IgD-negative memory B cell (primary cell): ENCODE data around the gene ZNF362. TPM values are rescaled to one million over a fixed set of nuclear protein-coding genes. Genes with fewer than 3 reads are reported as not detected.
"Not testable (repeated sequence)": the region's sequence is repeated elsewhere in the genome, so short reads cannot be mapped to it uniquely, and the experiment has no call there.

Experiments used
- H3K27ac Mint-ChIP-seq, 3 donors: one replicate each; pipeline ENCODE4 v1.8.0; 2020 to 2022; ENCODE audit warnings: mild to moderate bottlenecking in 3 of 3, mixed read lengths in 3 of 3, moderate library complexity in 1 of 3
- H3K27me3 Mint-ChIP-seq: one replicate; pipeline ENCODE4 v1.8.0; 2021; ENCODE audit warnings: mixed read lengths
- H3K36me3 Mint-ChIP-seq: one replicate; pipeline ENCODE4 v1.8.0; 2020; ENCODE audit warnings: mild to moderate bottlenecking, mixed read lengths
- H3K4me1 Mint-ChIP-seq, 3 donors: one replicate each; pipeline ENCODE4 v1.8.0; 2020 to 2022; ENCODE audit warnings: mixed read lengths in 3 of 3, mild to moderate bottlenecking in 1 of 3
- H3K4me3 Mint-ChIP-seq, 4 donors: one replicate each; pipeline ENCODE4 v1.8.0; 2020 to 2022; ENCODE audit warnings: mild to moderate bottlenecking in 4 of 4, mixed read lengths in 4 of 4, moderate library complexity in 3 of 4
- H3K9me3 Mint-ChIP-seq, 3 donors: one replicate each; pipeline ENCODE4 v1.8.0; 2020 to 2021; ENCODE audit warnings: mixed read lengths in 3 of 3, mild to moderate bottlenecking in 1 of 3
- polyA plus RNA-seq: library from polyadenylated mRNA; unstranded; fragments of 300-500 nt; fragmentation: Illumina TruSeq; gene quantifications from one replicate; pipeline ENCODE4 v1.2.3, GENCODE V29; 2021

ZNF362 gene
- polyA plus RNA-seq, 1 donor from 2014 or later: 20.4 TPM

GRCh38 chr1:33309351-33309750, 53.1 kb downstream of the ZNF362 start:
- H3K27me3 Mint-ChIP-seq: peaks cover 22% of the 10 kb centered on the region
- not testable (repeated sequence) for H3K27ac Mint-ChIP-seq, H3K36me3 Mint-ChIP-seq, H3K9me3 Mint-ChIP-seq, H3K4me1 Mint-ChIP-seq, H3K4me3 Mint-ChIP-seq

- H3K27ac Mint-ChIP-seq: no peak overlapping the region
- peaks cover 2 to 9% (median 3%) of the 10 kb centered on the region in 3 donors for H3K4me1 Mint-ChIP-seq
These were observed 54.4 kb downstream of the ZNF362 start for GRCh38 chr1:33310702-33311101.

GRCh38 chr1:33311706-33312412, 55.6 kb downstream of the ZNF362 start:
- Mint-ChIP-seq H3K4me1 (peaks cover 0 to 6% (median 0%) of the 10 kb centered on the region in 3 donors), H3K27ac (no peak overlapping the region), H3K4me3 (no peak overlapping the region), H3K36me3 (peaks cover 1% of the 10 kb centered on the region), H3K9me3 (no peaks in the 10 kb centered on the region), H3K27me3 (peaks cover 17% of the 10 kb centered on the region)

More at GRCh38 chr1:33310702-33311101, 54.4 kb downstream of the ZNF362 start:
- H3K4me3 Mint-ChIP-seq: no peak overlapping the region
- H3K36me3 Mint-ChIP-seq: peaks cover 1% of the 10 kb centered on the region
- H3K27me3 Mint-ChIP-seq: peaks cover 21% of the 10 kb centered on the region
- H3K9me3 Mint-ChIP-seq: no peaks in the 10 kb centered on the region

- Mint-ChIP-seq H3K4me1 (peaks cover 0 to 6% (median 0%) of the 10 kb centered on the region in 3 donors), H3K4me3 (no peak overlapping the region), H3K27ac (no peak overlapping the region), H3K36me3 (peaks cover 1% of the 10 kb centered on the region), H3K27me3 (peaks cover 18% of the 10 kb centered on the region), H3K9me3 (no peaks in the 10 kb centered on the region)
These were observed 56.1 kb downstream of the ZNF362 start for GRCh38 chr1:33312413-33312749.

GRCh38 chr1:33314416-33314815, 58.1 kb downstream of the ZNF362 start:
- H3K27ac Mint-ChIP-seq: no peak overlapping the region
- peaks cover 1% of the 10 kb centered on the region for H3K36me3 Mint-ChIP-seq
- peaks cover 0 to 4% (median 0%) of the 10 kb centered on the region in 3 donors for H3K4me1 Mint-ChIP-seq
- peaks cover 16% of the 10 kb centered on the region for H3K27me3 Mint-ChIP-seq
- H3K9me3 Mint-ChIP-seq: no peaks in the 10 kb centered on the region
- peak overlapping the region in 1 of 4 donors; percentile 77 for H3K4me3 Mint-ChIP-seq

- H3K27me3 Mint-ChIP-seq: peaks cover 11% of the 10 kb centered on the region
- no peak overlapping the region for H3K4me3 Mint-ChIP-seq
- no peaks in the 10 kb centered on the region for H3K9me3 Mint-ChIP-seq
- peaks cover 2% of the 10 kb centered on the region for H3K36me3 Mint-ChIP-seq
- H3K27ac Mint-ChIP-seq: no peak overlapping the region
- peaks cover 0 to 2% (median 0%) of the 10 kb centered on the region in 3 donors for H3K4me1 Mint-ChIP-seq
These were observed 60.3 kb downstream of the ZNF362 start for GRCh38 chr1:33316601-33317000.

- peaks cover 0 to 2% (median 0%) of the 10 kb centered on the region in 3 donors for H3K4me1 Mint-ChIP-seq
- no peaks in the 10 kb centered on the region for H3K9me3 Mint-ChIP-seq
- peaks cover 4% of the 10 kb centered on the region for H3K36me3 Mint-ChIP-seq
- no peak overlapping the region for H3K4me3 Mint-ChIP-seq
- no peak overlapping the region for H3K27ac Mint-ChIP-seq
- H3K27me3 Mint-ChIP-seq: peaks cover 8% of the 10 kb centered on the region
These were observed 61.1 kb downstream of the ZNF362 start for GRCh38 chr1:33317354-33317753.

GRCh38 chr1:33317946-33318345, 61.7 kb downstream of the ZNF362 start:
- Mint-ChIP-seq H3K9me3 (no peaks in the 10 kb centered on the region), H3K4me1 (peaks cover 0 to 2% (median under 1%) of the 10 kb centered on the region in 3 donors), H3K36me3 (peaks cover 3% of the 10 kb centered on the region), H3K27me3 (peaks cover 8% of the 10 kb centered on the region), H3K27ac (no peak overlapping the region), H3K4me3 (no peak overlapping the region)

- Mint-ChIP-seq H3K9me3 (no peaks in the 10 kb centered on the region), H3K27ac (no peak overlapping the region), H3K27me3 (peaks cover 5% of the 10 kb centered on the region), H3K4me1 (peaks cover 0 to 2% (median 2%) of the 10 kb centered on the region in 3 donors), H3K4me3 (no peak overlapping the region), H3K36me3 (peaks cover 3% of the 10 kb centered on the region)
These were observed 63.1 kb downstream of the ZNF362 start for GRCh38 chr1:33319186-33319948.

GRCh38 chr1:33319949-33320618, 63.8 kb downstream of the ZNF362 start:
- Mint-ChIP-seq H3K4me3 (no peak overlapping the region), H3K27me3 (peaks cover 5% of the 10 kb centered on the region), H3K9me3 (no peaks in the 10 kb centered on the region), H3K36me3 (peaks cover 3% of the 10 kb centered on the region), H3K27ac (no peak overlapping the region), H3K4me1 (peaks cover 0 to 2% (median 0%) of the 10 kb centered on the region in 3 donors)

- peaks cover 5% of the 10 kb centered on the region for H3K27me3 Mint-ChIP-seq
- H3K4me1 Mint-ChIP-seq: peaks cover 0 to 2% (median 0%) of the 10 kb centered on the region in 3 donors
- H3K27ac Mint-ChIP-seq: peak within 1 kb of the TSS in 1 of 3 donors; percentile 59
- no peak within 1 kb of the TSS for H3K4me3 Mint-ChIP-seq
- no peaks in the 10 kb centered on the region for H3K9me3 Mint-ChIP-seq
- peaks cover 3% of the 10 kb centered on the region for H3K36me3 Mint-ChIP-seq
These were observed 64.4 kb downstream of the ZNF362 start, which contains the start of gene A3GALT2 for GRCh38 chr1:33320619-33321165. Gene A3GALT2 (minus strand): TSS chr1:33321098. CDS start chr1:33321098, 0 bp downstream.

- Mint-ChIP-seq H3K4me1 (peaks cover 0 to 2% (median 0%) of the 10 kb centered on the region in 3 donors), H3K9me3 (no peaks in the 10 kb centered on the region), H3K27me3 (peaks cover 5% of the 10 kb centered on the region), H3K36me3 (peaks cover 3% of the 10 kb centered on the region), H3K4me3 (no peak overlapping the region), H3K27ac (peak overlapping the region in 1 of 3 donors; percentile 59)
These were observed 64.9 kb downstream of the ZNF362 start for GRCh38 chr1:33321178-33321577.

- no peak overlapping the region for H3K27ac Mint-ChIP-seq
- peaks cover 4% of the 10 kb centered on the region for H3K36me3 Mint-ChIP-seq
- H3K9me3 Mint-ChIP-seq: no peaks in the 10 kb centered on the region
- peaks cover 0 to 2% (median 0%) of the 10 kb centered on the region in 3 donors for H3K4me1 Mint-ChIP-seq
- no peak overlapping the region for H3K4me3 Mint-ChIP-seq
- H3K27me3 Mint-ChIP-seq: no peaks in the 10 kb centered on the region
These were observed 65.8 kb downstream of the ZNF362 start for GRCh38 chr1:33322109-33322508.

GRCh38 chr1:33322870-33323585, 66.7 kb downstream of the ZNF362 start:
- Mint-ChIP-seq H3K9me3 (no peaks in the 10 kb centered on the region), H3K27me3 (no peaks in the 10 kb centered on the region), H3K36me3 (peaks cover 4% of the 10 kb centered on the region), H3K4me1 (peaks cover 0 to 2% (median 0%) of the 10 kb centered on the region in 3 donors), H3K4me3 (no peak overlapping the region), H3K27ac (no peak overlapping the region)
